Chondrocyte (in vitro differentiated cells): Measurements from ENCODE around the gene STAP2. TPM values are rescaled to one million over a fixed set of nuclear protein-coding genes. Genes with fewer than 3 reads are reported as not detected.
"Not testable (repeated sequence)": the region's sequence is repeated elsewhere in the genome, so short reads cannot be mapped to it uniquely, and the experiment has no call there.

Experiments
- DNase-seq: peaks from one replicate; pipeline ENCODE4 v3.0.0; 2021; ENCODE audit warnings: mixed read lengths, low spot score
- H3K27ac Mint-ChIP-seq: one replicate; pipeline ENCODE4 v1.8.0; 2021; ENCODE audit warnings: mild to moderate bottlenecking, moderate library complexity, mixed read lengths; ENCODE audit not compliant: unreplicated experiment
- H3K27me3 Mint-ChIP-seq: 2 replicates; pipeline ENCODE4 v1.8.0; 2021; ENCODE audit warnings: low read depth, mixed read lengths
- H3K36me3 Mint-ChIP-seq: 2 replicates; pipeline ENCODE4 v1.8.0; 2021; ENCODE audit warnings: low read depth, mixed read lengths
- H3K4me1 Mint-ChIP-seq: 2 replicates; pipeline ENCODE4 v1.8.0; 2021; ENCODE audit warnings: low read depth, mild to moderate bottlenecking, mixed read lengths
- H3K4me3 Mint-ChIP-seq: one replicate; pipeline ENCODE4 v1.8.0; 2021; ENCODE audit warnings: mild to moderate bottlenecking, moderate library complexity, mixed read lengths; ENCODE audit not compliant: unreplicated experiment
- H3K9me3 Mint-ChIP-seq: 2 replicates; pipeline ENCODE4 v1.8.0; 2021; ENCODE audit warnings: low read depth, mixed read lengths
- CTCF ChIP-seq: fragments of 200-600 bp; sonication (generic); IDR thresholded peaks from 2 replicates; pipeline ENCODE4 v1.5.0; 2021; ENCODE audit warnings: antibody characterized with exemption, mild to moderate bottlenecking, moderate library complexity
- total RNA-seq: library from RNA; stranded (reverse); gene quantifications from 3 replicates; pipeline ENCODE4 v1.2.1, GENCODE V29; 2021

The STAP2 gene
- total RNA-seq, 1 donor from 2014 or later = 0.85 TPM

- DNase-seq = no peak
- Mint-ChIP-seq H3K9me3 (peaks cover 3% of the 10 kb centered on the region), H3K36me3 (no peaks in the 10 kb centered on the region), H3K27ac (peak overlapping the region; percentile 68), H3K27me3 (no peaks in the 10 kb centered on the region), H3K4me3 (peak overlapping the region; percentile 63), H3K4me1 (peaks cover 11% of the 10 kb centered on the region)
- no peak for TF ChIP-seq CTCF
Measured at GRCh38 chr19:4337906-4338440, 654 bp downstream of the STAP2 start.

GRCh38 chr19:4334929-4335570 is 3.6 kb downstream of the STAP2 start:
- no peak overlapping the region for H3K27ac Mint-ChIP-seq
- no peak overlapping the region for H3K4me3 Mint-ChIP-seq
- peaks cover 3% of the 10 kb centered on the region for H3K9me3 Mint-ChIP-seq
- no peaks in the 10 kb centered on the region for H3K36me3 Mint-ChIP-seq
- no peaks in the 10 kb centered on the region for H3K27me3 Mint-ChIP-seq
- no peak for TF ChIP-seq CTCF
- H3K4me1 Mint-ChIP-seq = peaks cover 7% of the 10 kb centered on the region
- DNase-seq = no peak

GRCh38 chr19:4329858-4330257 is 8.8 kb downstream of the STAP2 start:
- Mint-ChIP-seq H3K27ac (no peak overlapping the region), H3K36me3 (no peaks in the 10 kb centered on the region), H3K27me3 (no peaks in the 10 kb centered on the region), H3K4me1 (peaks cover 18% of the 10 kb centered on the region), H3K9me3 (peaks cover under 1% of the 10 kb centered on the region), H3K4me3 (peak overlapping the region; percentile 4)
- TF ChIP-seq CTCF = no peak
- no peak for DNase-seq

GRCh38 chr19:4328991-4329681 is 9.5 kb downstream of the STAP2 start:
- H3K27me3 Mint-ChIP-seq, H3K36me3 Mint-ChIP-seq, H3K9me3 Mint-ChIP-seq, DNase-seq: not testable (repeated sequence)
- Mint-ChIP-seq H3K27ac (peak overlapping the region; percentile 17), H3K4me3 (peak overlapping the region; percentile 78), H3K4me1 (peaks cover 18% of the 10 kb centered on the region)

- peak overlapping the region; percentile 17 for H3K27ac Mint-ChIP-seq
Measured at GRCh38 chr19:4328243-4328990, 10.2 kb downstream of the STAP2 start.

More at GRCh38 chr19:4328243-4328990, 10.2 kb downstream of the STAP2 start:
- Mint-ChIP-seq H3K27me3 (no peaks in the 10 kb centered on the region), H3K4me1 (peaks cover 18% of the 10 kb centered on the region), H3K36me3 (no peaks in the 10 kb centered on the region), H3K9me3 (no peaks in the 10 kb centered on the region), H3K4me3 (peak overlapping the region; percentile 78)
- peak; percentile 99 for DNase-seq
- no peak for TF ChIP-seq CTCF
